Endothelial cell (in vitro differentiated cells): ENCODE data around the gene RLBP1. TPM values are rescaled to one million over a fixed set of nuclear protein-coding genes. Genes with fewer than 3 reads are reported as not detected.

Experiments used
- DNase-seq: peaks from one replicate; pipeline ENCODE4 v3.0.0; 2021; ENCODE audit warnings: low spot score
- H3K27ac Mint-ChIP-seq: one replicate; pipeline ENCODE4 v1.8.0; 2021; ENCODE audit warnings: mixed read lengths, inconsistent platforms; ENCODE audit not compliant: unreplicated experiment
- H3K27me3 Mint-ChIP-seq: one replicate; pipeline ENCODE4 v1.8.0; 2021; ENCODE audit warnings: mild to moderate bottlenecking, moderate library complexity, mixed read lengths, inconsistent platforms; ENCODE audit not compliant: unreplicated experiment
- H3K36me3 Mint-ChIP-seq: one replicate; pipeline ENCODE4 v1.8.0; 2021; ENCODE audit warnings: mild to moderate bottlenecking, low read depth, mixed read lengths, inconsistent platforms; ENCODE audit not compliant: unreplicated experiment
- H3K4me1 Mint-ChIP-seq: one replicate; pipeline ENCODE4 v1.8.0; 2021; ENCODE audit warnings: mild to moderate bottlenecking, mixed read lengths, inconsistent platforms; ENCODE audit not compliant: unreplicated experiment
- H3K4me3 Mint-ChIP-seq: one replicate; pipeline ENCODE4 v1.8.0; 2021; ENCODE audit warnings: mild to moderate bottlenecking, mixed read lengths, inconsistent platforms; ENCODE audit not compliant: unreplicated experiment
- H3K9me3 Mint-ChIP-seq: one replicate; pipeline ENCODE4 v1.8.0; 2021; ENCODE audit warnings: mixed read lengths, inconsistent platforms; ENCODE audit not compliant: unreplicated experiment
- total RNA-seq: library from RNA; stranded (reverse); fragmentation: NEBNext Ultra II Directional; extraction: Animal tissue kit (Norgen Biotek cat#: 25700); gene quantifications from one replicate; pipeline ENCODE4 v1.2.1, GENCODE V29; 2021; ENCODE audit not compliant: unreplicated experiment
- TF ChIP-seq, protein P1 (sequence below): fragments of 200-600 bp; sonication (generic); IDR thresholded peaks from one replicate; pipeline ENCODE4 v1.5.0; 2021; ENCODE audit warnings: antibody characterized with exemption; ENCODE audit not compliant: unreplicated experiment

RLBP1 gene
- total RNA-seq, 1 donor from 2014 or later = not detected

DNA sequence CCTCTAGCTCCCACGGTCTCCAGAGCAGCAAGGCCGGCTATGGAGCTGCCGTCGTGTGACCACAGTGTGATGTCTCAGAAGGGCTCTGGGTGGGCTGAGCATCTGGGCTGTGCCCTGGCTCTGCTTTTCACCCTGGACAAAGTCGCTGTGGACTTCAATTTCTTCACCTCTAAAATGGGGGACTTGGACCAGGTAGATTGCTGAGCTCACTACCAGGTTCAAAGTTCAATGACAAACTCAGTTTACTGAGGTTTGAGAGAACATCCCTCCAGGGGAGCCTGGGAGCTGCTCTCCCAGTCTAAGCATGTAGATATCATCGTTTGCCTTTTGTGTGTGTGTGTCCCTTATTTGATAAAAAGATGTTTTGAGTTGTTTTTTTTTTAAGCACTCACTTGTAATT, 25.1 kb downstream of the RLBP1 start:
- Mint-ChIP-seq H3K4me3 (no peak overlapping the region), H3K27ac (no peak overlapping the region), H3K9me3 (no peaks in the 10 kb centered on the region), H3K4me1 (peaks cover 41% of the 10 kb centered on the region), H3K36me3 (peaks cover 10% of the 10 kb centered on the region), H3K27me3 (peaks cover 2% of the 10 kb centered on the region)
- TF ChIP-seq, protein P1, sequence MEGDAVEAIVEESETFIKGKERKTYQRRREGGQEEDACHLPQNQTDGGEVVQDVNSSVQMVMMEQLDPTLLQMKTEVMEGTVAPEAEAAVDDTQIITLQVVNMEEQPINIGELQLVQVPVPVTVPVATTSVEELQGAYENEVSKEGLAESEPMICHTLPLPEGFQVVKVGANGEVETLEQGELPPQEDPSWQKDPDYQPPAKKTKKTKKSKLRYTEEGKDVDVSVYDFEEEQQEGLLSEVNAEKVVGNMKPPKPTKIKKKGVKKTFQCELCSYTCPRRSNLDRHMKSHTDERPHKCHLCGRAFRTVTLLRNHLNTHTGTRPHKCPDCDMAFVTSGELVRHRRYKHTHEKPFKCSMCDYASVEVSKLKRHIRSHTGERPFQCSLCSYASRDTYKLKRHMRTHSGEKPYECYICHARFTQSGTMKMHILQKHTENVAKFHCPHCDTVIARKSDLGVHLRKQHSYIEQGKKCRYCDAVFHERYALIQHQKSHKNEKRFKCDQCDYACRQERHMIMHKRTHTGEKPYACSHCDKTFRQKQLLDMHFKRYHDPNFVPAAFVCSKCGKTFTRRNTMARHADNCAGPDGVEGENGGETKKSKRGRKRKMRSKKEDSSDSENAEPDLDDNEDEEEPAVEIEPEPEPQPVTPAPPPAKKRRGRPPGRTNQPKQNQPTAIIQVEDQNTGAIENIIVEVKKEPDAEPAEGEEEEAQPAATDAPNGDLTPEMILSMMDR = no peak
- no peak for DNase-seq

DNA sequence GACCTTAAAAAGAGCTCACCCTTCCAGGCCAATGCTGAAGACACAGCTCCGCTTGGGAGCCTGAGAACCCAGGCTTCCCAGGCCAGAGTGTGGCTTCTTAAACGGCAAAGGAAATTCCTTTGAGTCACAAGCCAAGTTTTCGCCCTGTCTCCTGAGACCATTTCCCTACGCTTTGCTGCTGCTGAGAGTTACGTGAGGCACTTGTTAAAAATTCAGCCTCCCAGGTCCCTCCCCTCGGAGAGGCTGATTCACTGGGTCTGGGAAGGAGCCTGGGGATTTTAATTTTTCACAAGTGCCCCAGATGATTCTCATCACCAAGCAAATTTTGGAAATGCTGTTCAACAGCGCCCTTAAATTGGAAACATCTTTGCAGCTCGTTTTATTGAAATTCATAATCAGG, 25.5 kb downstream of the RLBP1 start:
- Mint-ChIP-seq H3K9me3 (no peaks in the 10 kb centered on the region), H3K36me3 (peaks cover 14% of the 10 kb centered on the region), H3K4me1 (peaks cover 41% of the 10 kb centered on the region), H3K27ac (no peak overlapping the region), H3K27me3 (peaks cover 6% of the 10 kb centered on the region), H3K4me3 (no peak overlapping the region)
- no peak for DNase-seq
- TF ChIP-seq, protein P1 = no peak

DNA sequence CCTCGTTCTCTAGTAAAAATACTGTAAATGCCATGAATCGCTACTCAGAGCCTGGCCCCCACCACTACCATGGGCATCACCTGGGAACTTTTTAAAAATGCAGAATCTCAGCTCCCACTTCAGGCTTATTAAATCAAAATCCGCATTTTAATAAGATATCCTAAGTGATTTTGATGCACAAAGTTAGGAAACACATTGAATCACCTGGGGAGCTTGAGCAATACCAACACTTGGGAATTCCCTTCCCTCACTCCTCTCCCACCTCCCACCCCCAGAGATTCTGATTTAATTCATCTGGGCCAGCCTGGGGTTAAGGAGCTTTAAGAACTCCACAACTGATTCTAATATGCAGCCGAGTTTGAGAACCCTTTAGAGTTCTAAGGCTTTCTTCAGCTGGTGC, 26.8 kb downstream of the RLBP1 start:
- H3K4me1 Mint-ChIP-seq = peaks cover 36% of the 10 kb centered on the region
- H3K27ac Mint-ChIP-seq = no peak overlapping the region
- no peak for DNase-seq
- peaks cover 4% of the 10 kb centered on the region for H3K27me3 Mint-ChIP-seq
- TF ChIP-seq, protein P1 = no peak
- H3K4me3 Mint-ChIP-seq = no peak overlapping the region
- H3K36me3 Mint-ChIP-seq = peaks cover 20% of the 10 kb centered on the region
- no peaks in the 10 kb centered on the region for H3K9me3 Mint-ChIP-seq

- DNase-seq = no peak
- peaks cover 19% of the 10 kb centered on the region for H3K4me1 Mint-ChIP-seq
- peaks cover 4% of the 10 kb centered on the region for H3K27me3 Mint-ChIP-seq
- H3K27ac Mint-ChIP-seq = no peak overlapping the region
- H3K4me3 Mint-ChIP-seq = no peak overlapping the region
- TF ChIP-seq, protein P1 = no peak
- peaks cover 20% of the 10 kb centered on the region for H3K36me3 Mint-ChIP-seq
- no peaks in the 10 kb centered on the region for H3K9me3 Mint-ChIP-seq
Observed at GRCh38 chr15:89192766-89193165, 28.6 kb downstream of the RLBP1 start.

DNA sequence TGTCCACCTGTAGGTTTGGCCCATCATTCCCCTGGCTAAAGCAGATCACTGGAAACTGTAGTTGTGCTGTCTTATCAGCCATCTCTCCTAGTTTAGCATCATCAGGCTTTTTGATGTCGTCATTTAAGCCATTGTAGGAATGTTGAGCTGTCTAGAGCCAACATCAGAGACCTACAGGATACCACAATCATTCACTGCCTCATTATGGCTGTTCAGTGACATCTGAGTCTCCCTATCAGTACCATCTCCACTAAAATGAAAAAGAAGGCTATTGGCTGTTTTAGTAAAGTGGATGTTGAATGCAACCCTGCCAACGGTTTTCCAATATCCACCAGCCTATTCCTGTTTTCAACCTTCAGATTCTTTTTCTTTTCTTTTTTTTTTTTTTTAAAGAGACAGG, 29.2 kb downstream of the RLBP1 start:
- peaks cover 20% of the 10 kb centered on the region for H3K36me3 Mint-ChIP-seq
- H3K4me3 Mint-ChIP-seq = no peak overlapping the region
- no peaks in the 10 kb centered on the region for H3K9me3 Mint-ChIP-seq
- TF ChIP-seq, protein P1 = no peak
- H3K4me1 Mint-ChIP-seq = peaks cover 13% of the 10 kb centered on the region
- no peak for DNase-seq
- H3K27ac Mint-ChIP-seq = no peak overlapping the region
- peaks cover 4% of the 10 kb centered on the region for H3K27me3 Mint-ChIP-seq
